ENCODE data around the gene MYRF.

MYRF gene

GRCh38 chr11:61746442-61747191 is 5.8 kb upstream of the MYRF start:
- TF ChIP-seq CTCF (conservative IDR thresholded peaks at IDR 0.05), result no peak
- TF ChIP-seq ZFX (IDR thresholded peaks at IDR 0.05), result no peak
- no peak overlapping the region for H3K27ac ChIP-seq

- no peak overlapping the region for H3K27ac ChIP-seq
- TF ChIP-seq CTCF (conservative IDR thresholded peaks at IDR 0.05) (peak; percentile 98), ZFX (IDR thresholded peaks at IDR 0.05) (no peak)
Observed at GRCh38 chr11:61747192-61747966, 5.1 kb upstream of the MYRF start.

- TF ChIP-seq CTCF (conservative IDR thresholded peaks at IDR 0.05) (peak; percentile 81), ZFX (IDR thresholded peaks at IDR 0.05) (no peak)
- no peak overlapping the region for H3K27ac ChIP-seq
Observed at GRCh38 chr11:61747967-61748285, 4.5 kb upstream of the MYRF start.

- H3K27ac ChIP-seq, result no peak overlapping the region
- TF ChIP-seq ZFX (IDR thresholded peaks at IDR 0.05) (no peak), CTCF (conservative IDR thresholded peaks at IDR 0.05) (no peak)
Observed at GRCh38 chr11:61749591-61750217, 2.7 kb upstream of the MYRF start.

- no peak for TF ChIP-seq ZFX (IDR thresholded peaks at IDR 0.05)
- TF ChIP-seq CTCF (conservative IDR thresholded peaks at IDR 0.05), result no peak
Observed at GRCh38 chr11:61750631-61751273, 1.7 kb upstream of the MYRF start.

GRCh38 chr11:61751384-61751783 is 1.1 kb upstream of the MYRF start:
- no peak overlapping the region for H3K27ac ChIP-seq
- TF ChIP-seq ZFX (IDR thresholded peaks at IDR 0.05) (no peak), CTCF (conservative IDR thresholded peaks at IDR 0.05) (no peak)

More at GRCh38 chr11:61750631-61751273, 1.7 kb upstream of the MYRF start:
- no peak overlapping the region for H3K27ac ChIP-seq

Data from C4-2B (cell line).